H1 (cell line): Measurements from ENCODE around the gene SUCLG2. TPM values are rescaled to one million over a fixed set of nuclear protein-coding genes. Genes with fewer than 3 reads are reported as not detected.

Source experiments
- ATF3 ChIP-seq: IDR thresholded peaks from 2 replicates; pipeline ENCODE4 v1.6.1; 2011; ENCODE audit warnings: low read depth, mild to moderate bottlenecking, low read length; ENCODE audit not compliant: insufficient read depth
- CBX8 ChIP-seq: fragments of 300-800, 300-1000 bp; sonication (generic); IDR thresholded peaks from 2 replicates; pipeline ENCODE4 v1.7.1; 2016; ENCODE audit warnings: low read depth, low read length, borderline replicate concordance
- CHD7 ChIP-seq: fragments of 300-600 bp; sonication (generic); IDR thresholded peaks from 2 replicates; pipeline ENCODE4 v1.7.1; 2012; ENCODE audit warnings: low read length, moderate library complexity, mild to moderate bottlenecking, inconsistent platforms; ENCODE audit not compliant: insufficient replicate concordance
- FOSL1 ChIP-seq: IDR thresholded peaks from 2 replicates; pipeline ENCODE4 v1.6.1; 2011; ENCODE audit warnings: mild to moderate bottlenecking, low read depth, low read length, moderate library complexity; ENCODE audit not compliant: insufficient read depth
- JUND ChIP-seq: IDR thresholded peaks from 2 replicates; pipeline ENCODE4 v1.6.1; 2011; ENCODE audit warnings: mild to moderate bottlenecking, improper control_type of control experiment, low read length
- MAFK ChIP-seq: IDR thresholded peaks from 2 replicates; pipeline ENCODE4 v1.6.1; 2012; ENCODE audit warnings: low read depth, mild to moderate bottlenecking, improper control_type of control experiment, low read length
- RBBP5 ChIP-seq: IDR thresholded peaks from 2 replicates; pipeline ENCODE4 v1.7.1; 2012; ENCODE audit warnings: low read depth, mild to moderate bottlenecking, inconsistent platforms, low read length, moderate library complexity, borderline replicate concordance
- RNF2 ChIP-seq: fragments of 200-900, 300-1000 bp; sonication (generic); IDR thresholded peaks from 2 replicates; pipeline ENCODE4 v1.7.1; 2016; ENCODE audit warnings: borderline replicate concordance, low read depth, mild to moderate bottlenecking, antibody characterized with exemption, low read length; ENCODE audit not compliant: poor library complexity, severe bottlenecking; ENCODE audit errors: missing control alignments
- polyA plus RNA-seq, 7 experiments: library from polyadenylated mRNA; depleted of rRNA in 3 of 7; stranded (reverse) in 5 of 7; unstranded in 2 of 7; fragments of >200 nt in 5 of 7; fragments of 200-250 nt in 2 of 7; gene quantifications; 1 replicate in 5 of 7; 2 replicates in 1 of 7; 4 replicates in 1 of 7; pipeline versions ENCODE4 v1.2.1 to v1.2.3, GENCODE V29; 2011 to 2013; ENCODE audit warnings: missing spikeins in 2 of 7, mixed read lengths in 2 of 7
- total RNA-seq: library from RNA; stranded (reverse); fragmentation: NEBNext Ultra II Directional; extraction: Animal tissue kit (Norgen Biotek cat#: 25700); gene quantifications from 2 replicates; pipeline ENCODE4 v1.2.1, GENCODE V29; 2021

The SUCLG2 gene
- total and polyA plus RNA-seq, 2 of the 8 experiments (the other 6 are each of a cell fraction or from before 2014, with no cell fraction given), result 12.9 to 46.2 TPM

GRCh38 chr3:67598814-67599556 is 55.4 kb downstream of the SUCLG2 start (continued):
- no peak for TF ChIP-seq CHD7
- TF ChIP-seq RNF2, result no peak
- TF ChIP-seq RBBP5, result no peak
- TF ChIP-seq FOSL1, result no peak
- no peak for TF ChIP-seq CBX8
- TF ChIP-seq ATF3, result no peak
- TF ChIP-seq MAFK, result no peak
- no peak for TF ChIP-seq JUND
